Activated CD8-positive, alpha-beta memory T cell treated with anti-CD3 and anti-CD28 coated beads for 24 hours (primary cell): Measurements from ENCODE around the gene TNFSF13.
"Not testable (repeated sequence)": the region's sequence is repeated elsewhere in the genome, so short reads cannot be mapped to it uniquely, and the experiment has no call there.

Experiments
- DNase-seq: peaks from one replicate; pipeline ENCODE4 v3.0.0-alpha.2; 2020

Gene TNFSF13

DNA sequence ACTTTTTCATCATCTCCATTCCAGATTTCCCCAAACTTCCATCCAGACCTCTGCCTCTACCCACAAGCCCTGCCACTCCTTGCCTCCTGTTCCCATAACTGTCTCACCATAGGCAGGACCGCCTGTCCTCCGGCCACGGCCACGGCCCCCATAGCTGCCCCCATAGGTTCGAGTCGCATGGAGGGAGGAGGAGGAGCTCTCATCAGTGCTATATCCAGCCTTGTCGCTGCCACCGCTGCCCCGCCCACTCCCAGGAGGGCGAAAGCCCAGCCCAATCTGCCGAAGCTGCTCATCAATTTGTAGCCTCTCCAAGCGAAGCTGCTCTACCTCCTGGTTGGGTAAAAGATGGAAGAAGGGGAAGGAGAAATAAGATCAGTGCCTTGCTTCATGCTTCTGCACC, 34.7 kb downstream of the TNFSF13 start:
- DNase-seq: no peak

- not testable (repeated sequence) for DNase-seq
Observed at GRCh38 chr17:7597561-7597960, 39.0 kb downstream of the TNFSF13 start.

GRCh38 chr17:7606280-7606679, 47.7 kb downstream of the TNFSF13 start:
- DNase-seq: no peak

DNA sequence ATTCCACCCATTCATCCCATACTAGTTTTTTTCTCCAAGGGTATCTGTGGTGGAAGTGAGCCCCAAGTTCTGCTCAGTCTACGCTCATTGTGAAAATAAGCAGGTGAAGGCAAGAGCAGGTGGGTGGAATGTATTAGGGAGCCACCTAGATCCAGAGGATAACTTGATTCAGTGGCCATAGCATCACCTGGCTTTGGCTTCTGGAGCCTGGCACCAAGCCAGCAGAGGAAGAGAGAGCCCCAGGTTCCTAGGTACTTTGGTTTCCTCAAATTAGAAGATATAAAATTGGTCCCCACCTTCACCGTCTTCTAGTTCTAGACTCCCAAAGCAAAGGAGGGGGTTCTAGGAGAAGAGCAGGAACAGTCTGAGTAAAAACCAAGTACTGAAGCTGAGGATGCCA, 52.1 kb downstream of the TNFSF13 start:
- DNase-seq: no peak
